Measurements from ENCODE around the gene NHLRC2.

GRCh38 chr10:113867904-113868303 is 13.4 kb downstream of the NHLRC2 start:
- TF ChIP-seq CTCF (IDR thresholded peaks at IDR 0.05) (no peak), POLR2A (IDR thresholded peaks at IDR 0.05) (no peak)
